ENCODE results near the gene NUP43. TPM values are rescaled to one million over a fixed set of nuclear protein-coding genes. Genes with fewer than 3 reads are reported as not detected.

Gene NUP43
- total RNA-seq, 3 donors from 2014 or later (not counting 1 experiment from before 2014, with no cell fraction given) = 20.8 to 33.4 (median 23.5) TPM

- peaks cover 25 to 29% of the 10 kb centered on the region in 2 donors for H3K4me1 Mint-ChIP-seq
Observed at GRCh38 chr6:149717588-149718458, 28.5 kb downstream of the NUP43 start, which contains the start of gene LATS1. TSS of gene LATS1 (minus strand) at chr6:149718101. CDS start at chr6:149702126, 15,975 bp downstream.

GRCh38 chr6:149717255-149717587 lies 29.1 kb downstream of the NUP43 start:
- TF ChIP-seq CTCF (IDR thresholded peaks at IDR 0.05) = no peak
- intact Hi-C loops (cut with micrococcal nuclease) = loop anchor here (5.0 kb wide), 1 partner anchor 150 kb away; the partner anchor contains the start of gene GINM1
- Mint-ChIP-seq H3K36me3 (no peaks in the 10 kb centered on the region), H3K27ac (peak overlapping the region; percentile 94 to 97), H3K27me3 (ENCODE audit: low read depth in 2 of 2) (no peaks in the 10 kb centered on the region), H3K4me1 (peaks cover 25 to 29% of the 10 kb centered on the region in 2 donors), H3K4me3 (peak overlapping the region; percentile 96), H3K9me3 (no peaks in the 10 kb centered on the region)
- peak overlapping the region; percentile 81 for H3K4me3 ChIP-seq (ENCODE audit: low read length)
- no peaks in the 10 kb centered on the region for H3K27me3 ChIP-seq (ENCODE audit: control insufficient read depth, insufficient read depth, low read length)
- peaks cover 11% of the 10 kb centered on the region for H3K4me1 ChIP-seq (ENCODE audit: control insufficient read depth, insufficient read depth, low read length)
- H3K27ac ChIP-seq (ENCODE audit: low read length) = peak overlapping the region; percentile 92
- WGBS (ENCODE audit: insufficient coverage) = 0% methylated on average over 9 of the region's 9 CpGs
- DNase-seq (no peak), ATAC-seq (no peak)
- no peaks in the 10 kb centered on the region for H3K36me3 ChIP-seq (ENCODE audit: control insufficient read depth, insufficient read depth, low read length)
- H3K9me3 ChIP-seq (ENCODE audit: control insufficient read depth, insufficient read depth, low read length) = no peaks in the 10 kb centered on the region

More at GRCh38 chr6:149717588-149718458, 28.5 kb downstream of the NUP43 start, which contains the start of gene LATS1:
- Mint-ChIP-seq H3K27me3 (ENCODE audit: low read depth in 2 of 2) (no peaks in the 10 kb centered on the region), H3K4me3 (peak within 1 kb of the TSS; percentile 96), H3K36me3 (no peaks in the 10 kb centered on the region), H3K9me3 (no peaks in the 10 kb centered on the region), H3K27ac (peak within 1 kb of the TSS; percentile 94 to 97)
- no peak for TF ChIP-seq CTCF (IDR thresholded peaks at IDR 0.05)
- under 1% methylated on average over 82 of the region's 82 CpGs for WGBS (ENCODE audit: insufficient coverage)
- H3K36me3 ChIP-seq (ENCODE audit: control insufficient read depth, insufficient read depth, low read length) = no peaks in the 10 kb centered on the region
- peak; percentile 90 to 97 (median 95) for ATAC-seq
- peaks cover 11% of the 10 kb centered on the region for H3K4me1 ChIP-seq (ENCODE audit: control insufficient read depth, insufficient read depth, low read length)
- DNase-seq = peak; percentile 92 to 94
- H3K4me3 ChIP-seq (ENCODE audit: low read length) = peak within 1 kb of the TSS; percentile 81
- no peaks in the 10 kb centered on the region for H3K9me3 ChIP-seq (ENCODE audit: control insufficient read depth, insufficient read depth, low read length)
- H3K27me3 ChIP-seq (ENCODE audit: control insufficient read depth, insufficient read depth, low read length) = no peaks in the 10 kb centered on the region
- H3K27ac ChIP-seq (ENCODE audit: low read length) = peak within 1 kb of the TSS; percentile 92
- intact Hi-C loops (cut with micrococcal nuclease) = loop anchor here (1.0 to 5.0 kb wide), 2 partner anchors 28 to 151 kb away; partner anchors contain the start of genes GINM1 and NUP43

GRCh38 chr6:149716181-149716963 lies 30.0 kb downstream of the NUP43 start:
- Histone ChIP-seq H3K4me1 (ENCODE audit: control insufficient read depth, insufficient read depth, low read length) (peaks cover 11% of the 10 kb centered on the region), H3K27me3 (ENCODE audit: control insufficient read depth, insufficient read depth, low read length) (no peaks in the 10 kb centered on the region), H3K4me3 (ENCODE audit: low read length) (peak overlapping the region; percentile 81), H3K36me3 (ENCODE audit: control insufficient read depth, insufficient read depth, low read length) (no peaks in the 10 kb centered on the region), H3K9me3 (ENCODE audit: control insufficient read depth, insufficient read depth, low read length) (no peaks in the 10 kb centered on the region), H3K27ac (ENCODE audit: low read length) (peak overlapping the region; percentile 47)
- intact Hi-C loops (cut with micrococcal nuclease) = loop anchor here (5.0 kb wide), 1 partner anchor 149 kb away; the partner anchor contains the start of gene GINM1
- Mint-ChIP-seq H3K27me3 (ENCODE audit: low read depth in 2 of 2) (no peaks in the 10 kb centered on the region), H3K9me3 (no peaks in the 10 kb centered on the region), H3K4me1 (peaks cover 31 to 35% of the 10 kb centered on the region in 2 donors), H3K4me3 (peak overlapping the region; percentile 96), H3K27ac (peak overlapping the region; percentile 94 to 97), H3K36me3 (no peaks in the 10 kb centered on the region)
- DNase-seq (peak in 1 of 2 donors; percentile 25), ATAC-seq (no peak)
- no peak for TF ChIP-seq CTCF (IDR thresholded peaks at IDR 0.05)
- WGBS (ENCODE audit: insufficient coverage) = 4% methylated on average over 6 of the region's 8 CpGs
